HEK293T (cell line): ENCODE results near the gene CLEC1A.
"Not testable (repeated sequence)": the region's sequence is repeated elsewhere in the genome, so short reads cannot be mapped to it uniquely, and the experiment has no call there.

ENCODE experiments used
- CTCF ChIA-PET: fragments of 350-600 bp; formaldehyde crosslinking; extraction: SDS; loops from one replicate; lab custom pipeline; 2021; ENCODE audit warnings: antibody characterized with exemption, inconsistent platforms; lab: Yijun Ruan, JAX
- POLR2A ChIA-PET: fragments of 350-600 bp; formaldehyde crosslinking; extraction: SDS; loops from one replicate; lab custom pipeline; 2020; ENCODE audit warnings: antibody characterized with exemption, inconsistent platforms; lab: Yijun Ruan, JAX
- DNase-seq: peaks from one replicate; pipeline ENCODE4 v3.0.0; 2012; ENCODE audit warnings: mixed read lengths; ENCODE audit errors: extremely low spot score
- ARNT ChIP-seq: fragments of 450-650 bp; IDR thresholded peaks from 2 replicates; pipeline ENCODE4 v1.6.1; 2017; ENCODE audit warnings: mild to moderate bottlenecking
- BHLHE40 ChIP-seq: fragments of 450-650 bp; IDR thresholded peaks from 2 replicates; pipeline ENCODE4 v1.6.1; 2016; ENCODE audit warnings: mild to moderate bottlenecking, moderate library complexity, borderline replicate concordance
- CTBP1 ChIP-seq: fragments of 450-650 bp; IDR thresholded peaks from 2 replicates; pipeline ENCODE4 v1.6.1; 2016; ENCODE audit warnings: borderline replicate concordance
- ELF4 ChIP-seq: fragments of 450-650 bp; IDR thresholded peaks from 2 replicates; pipeline ENCODE4 v1.6.1; 2017; ENCODE audit warnings: antibody characterized with exemption
- FOXA1 ChIP-seq: fragments of 450-650 bp; IDR thresholded peaks from 2 replicates; pipeline ENCODE4 v1.6.1; 2016; ENCODE audit warnings: mild to moderate bottlenecking
- FOXK2 ChIP-seq: fragments of 450-650 bp; IDR thresholded peaks from 2 replicates; pipeline ENCODE4 v1.6.1; 2016; ENCODE audit warnings: mild to moderate bottlenecking
- FOXM1 ChIP-seq: fragments of 450-650 bp; IDR thresholded peaks from 2 replicates; pipeline ENCODE4 v1.6.1; 2017; ENCODE audit warnings: mild to moderate bottlenecking, borderline replicate concordance
- HDGF ChIP-seq: fragments of 450-650 bp; IDR thresholded peaks from 2 replicates; pipeline ENCODE4 v1.6.1; 2017; ENCODE audit warnings: antibody characterized with exemption, borderline replicate concordance
- L3MBTL2 ChIP-seq: fragments of 450-650 bp; conservative IDR thresholded peaks from 2 replicates; pipeline ENCODE4 v1.6.1; 2016; ENCODE audit warnings: mild to moderate bottlenecking
- LEF1 ChIP-seq: fragments of 450-650 bp; IDR thresholded peaks from 2 replicates; pipeline ENCODE4 v1.6.1; 2017; ENCODE audit warnings: mild to moderate bottlenecking, borderline replicate concordance
- NFRKB ChIP-seq: fragments of 450-650 bp; IDR thresholded peaks from 2 replicates; pipeline ENCODE4 v1.6.1; 2016; ENCODE audit warnings: mild to moderate bottlenecking, moderate library complexity
- PKNOX1 ChIP-seq: fragments of 450-650 bp; IDR thresholded peaks from 2 replicates; pipeline ENCODE4 v1.6.1; 2016
- SP1 ChIP-seq: fragments of 450-650 bp; IDR thresholded peaks from 2 replicates; pipeline ENCODE4 v1.6.1; 2017
- SUZ12 ChIP-seq: fragments of 450-650 bp; IDR thresholded peaks from 2 replicates; pipeline ENCODE4 v1.6.1; 2016; ENCODE audit warnings: mild to moderate bottlenecking
- TARDBP ChIP-seq: fragments of 450-650 bp; IDR thresholded peaks from 2 replicates; pipeline ENCODE4 v1.6.1; 2016
- ZNF384 ChIP-seq: fragments of 450-650 bp; IDR thresholded peaks from 2 replicates; pipeline ENCODE4 v1.6.1; 2016

Gene CLEC1A

GRCh38 chr12:10033783-10034545, 64.8 kb downstream of the CLEC1A start:
- TF ChIP-seq SUZ12 = no peak
- TF ChIP-seq FOXA1 = no peak
- TF ChIP-seq ELF4 = no peak
- TF ChIP-seq L3MBTL2 = no peak
- no peak for TF ChIP-seq CTBP1
- TF ChIP-seq LEF1 = no peak
- ChIA-PET CTCF (interaction anchor here (0.6 to 1.2 kb wide), 4 partner anchors 24 to 271 kb away, joined by 3 to 7 read pairs (median 4); no protein-coding TSS in a partner anchor), POLR2A (no interaction called here)
- no peak for DNase-seq

- CTCF ChIA-PET = no interaction called here
- no peak for TF ChIP-seq SP1
- TF ChIP-seq CTBP1 = no peak
- TF ChIP-seq FOXK2 = no peak
- TF ChIP-seq FOXM1 = no peak
- no peak for TF ChIP-seq HDGF
- no peak for TF ChIP-seq LEF1
- TF ChIP-seq SUZ12 = no peak
- TF ChIP-seq ELF4 = no peak
- no peak for TF ChIP-seq ARNT
- TF ChIP-seq PKNOX1 = no peak
- TF ChIP-seq FOXA1 = no peak
- no peak for TF ChIP-seq L3MBTL2
- no peak for TF ChIP-seq BHLHE40
- TF ChIP-seq TARDBP = no peak
- no peak for TF ChIP-seq NFRKB
- TF ChIP-seq ZNF384 = no peak
- POLR2A ChIA-PET = no interaction called here
- no peak for DNase-seq
Observed at GRCh38 chr12:10031771-10032175, 67.0 kb downstream of the CLEC1A start.

GRCh38 chr12:10031321-10031720, 67.5 kb downstream of the CLEC1A start:
- DNase-seq = no peak

GRCh38 chr12:10030446-10030845, 68.3 kb downstream of the CLEC1A start, which contains the start of gene CLEC9A:
Gene CLEC9A (plus strand): TSS chr12:10030682. CDS start chr12:10052688, 22,006 bp downstream.
- POLR2A ChIA-PET = no interaction called here
- DNase-seq = no peak
- CTCF ChIA-PET = no interaction called here
- TF ChIP-seq FOXM1 = no peak

More at GRCh38 chr12:10031321-10031720, 67.5 kb downstream of the CLEC1A start:
- ChIA-PET POLR2A (no interaction called here), CTCF (no interaction called here)
- TF ChIP-seq LEF1 (no peak), CTBP1 (no peak), ELF4 (no peak), SP1 (no peak), HDGF (no peak)

GRCh38 chr12:10027721-10028120, 71.1 kb downstream of the CLEC1A start:
- TF ChIP-seq BHLHE40 (no peak), L3MBTL2 (no peak), SUZ12 (no peak), ZNF384 (no peak), ARNT (no peak), FOXK2 (no peak), SP1 (no peak), NFRKB (no peak), ELF4 (no peak), HDGF (no peak), TARDBP (no peak), CTBP1 (no peak), LEF1 (no peak), FOXA1 (no peak), FOXM1 (no peak), PKNOX1 (no peak)
- DNase-seq = no peak
- CTCF ChIA-PET = no interaction called here
- POLR2A ChIA-PET = no interaction called here

GRCh38 chr12:10027311-10027710, 71.5 kb downstream of the CLEC1A start:
- no peak for TF ChIP-seq SUZ12
- TF ChIP-seq PKNOX1 = no peak
- no peak for TF ChIP-seq ELF4
- TF ChIP-seq ZNF384 = no peak
- no peak for TF ChIP-seq L3MBTL2
- TF ChIP-seq BHLHE40 = no peak
- no peak for TF ChIP-seq TARDBP
- TF ChIP-seq SP1 = no peak
- TF ChIP-seq CTBP1 = no peak
- no peak for TF ChIP-seq NFRKB
- no peak for TF ChIP-seq FOXA1
- TF ChIP-seq ARNT = no peak
- no peak for TF ChIP-seq HDGF
- no peak for TF ChIP-seq LEF1
- TF ChIP-seq FOXM1 = no peak
- no peak for TF ChIP-seq FOXK2
- CTCF ChIA-PET = no interaction called here
- POLR2A ChIA-PET = no interaction called here
- no peak for DNase-seq

- POLR2A ChIA-PET, DNase-seq, CTCF ChIA-PET: not testable (repeated sequence)
Observed at GRCh38 chr12:10026666-10027065, 72.1 kb downstream of the CLEC1A start.
